IPS DF 6.9 (cell line): ENCODE data around the gene NUP85.
"Not testable (repeated sequence)": the region's sequence is repeated elsewhere in the genome, so short reads cannot be mapped to it uniquely, and the experiment has no call there.

Experiments used
- DNase-seq: peaks from one replicate; pipeline ENCODE4 v3.0.0-alpha.2; 2013; ENCODE audit warnings: low read depth, low spot score
- H3K27ac ChIP-seq: one replicate; pipeline ENCODE4 v1.5.1; 2013; ENCODE audit warnings: low read length, control low read depth
- H3K27me3 ChIP-seq: 2 replicates; pipeline ENCODE4 v1.6.1; 2013; ENCODE audit warnings: mild to moderate bottlenecking, low read length; ENCODE audit not compliant: control insufficient read depth, insufficient read depth
- H3K36me3 ChIP-seq: 2 replicates; pipeline ENCODE4 v1.6.1; 2013; ENCODE audit warnings: low read length; ENCODE audit not compliant: control insufficient read depth, insufficient read depth
- H3K4me1 ChIP-seq: 2 replicates; pipeline ENCODE4 v1.6.1; 2013; ENCODE audit warnings: low read length; ENCODE audit not compliant: control insufficient read depth, insufficient read depth
- H3K4me3 ChIP-seq: 2 replicates; pipeline ENCODE4 v1.5.1; 2013; ENCODE audit warnings: mild to moderate bottlenecking, low read length
- H3K9me3 ChIP-seq: 2 replicates; pipeline ENCODE4 v1.6.1; 2013; ENCODE audit warnings: low read length, inconsistent platforms; ENCODE audit not compliant: control insufficient read depth, insufficient read depth
- WGBS: extraction: QIAGEN DNeasy Blood & Tissue Kit; methylation state at CpG from one replicate; pipeline ENCODE4 v1.1.7; 2013; ENCODE audit warnings: mixed read lengths, missing lambda C conversion rate; ENCODE audit not compliant: insufficient read length, insufficient coverage; 5-methylcytosine and 5-hydroxymethylcytosine counted together

NUP85 gene

DNA sequence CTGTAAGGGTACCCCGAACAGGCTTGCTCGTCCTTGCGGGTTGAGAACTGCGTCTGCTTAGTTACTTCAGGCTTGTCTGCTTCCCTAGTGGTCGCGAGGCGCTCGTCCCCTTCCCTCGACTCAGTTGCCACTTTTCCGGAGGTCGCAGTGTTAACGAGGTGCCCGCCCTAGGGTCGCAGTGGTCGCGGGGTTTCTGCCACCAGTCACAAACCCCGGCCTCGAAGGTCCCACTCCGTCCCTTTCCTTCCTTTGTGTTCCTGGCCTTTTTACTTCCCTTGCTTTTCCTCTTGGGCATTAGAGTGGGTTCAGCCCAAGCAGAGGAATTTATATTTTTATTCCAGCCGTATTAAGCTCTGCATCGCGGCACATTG is 299 bp downstream of the NUP85 start:
- Histone ChIP-seq H3K4me1 (no peaks in the 10 kb centered on the region), H3K4me3 (peak overlapping the region; percentile 88), H3K27ac (no peak overlapping the region), H3K9me3 (no peaks in the 10 kb centered on the region), H3K27me3 (no peaks in the 10 kb centered on the region), H3K36me3 (peaks cover 7% of the 10 kb centered on the region; the same call in 1 of the 2 replicates)
- no CpG with 5 or more reads among the region's 22 CpGs for WGBS
- no peak for DNase-seq

DNA sequence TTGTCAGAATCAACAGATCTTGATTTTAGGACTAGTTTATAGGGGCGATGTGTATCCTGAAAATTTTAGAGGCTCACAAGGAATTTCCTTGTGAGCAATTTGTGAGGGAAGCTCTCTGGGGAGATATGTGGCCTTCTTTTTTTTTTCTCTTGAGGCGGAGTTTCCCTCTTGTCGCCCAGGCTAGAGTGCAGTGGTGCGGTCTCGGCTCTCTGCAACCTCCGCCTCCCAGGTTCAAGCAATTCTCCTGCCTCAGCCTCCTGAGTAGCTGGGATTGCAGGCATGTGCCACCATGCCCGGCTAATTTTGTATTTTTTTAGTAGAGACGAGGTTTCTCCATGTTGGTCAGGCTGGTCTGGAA is 1.6 kb downstream of the NUP85 start:
- not testable (repeated sequence) for H3K9me3 ChIP-seq, DNase-seq, H3K4me3 ChIP-seq, H3K27me3 ChIP-seq, H3K27ac ChIP-seq, H3K4me1 ChIP-seq
- H3K36me3 ChIP-seq: peaks cover 10% of the 10 kb centered on the region; the same call in 1 of the 2 replicates
- WGBS: no CpG with 5 or more reads among the region's 8 CpGs

DNA sequence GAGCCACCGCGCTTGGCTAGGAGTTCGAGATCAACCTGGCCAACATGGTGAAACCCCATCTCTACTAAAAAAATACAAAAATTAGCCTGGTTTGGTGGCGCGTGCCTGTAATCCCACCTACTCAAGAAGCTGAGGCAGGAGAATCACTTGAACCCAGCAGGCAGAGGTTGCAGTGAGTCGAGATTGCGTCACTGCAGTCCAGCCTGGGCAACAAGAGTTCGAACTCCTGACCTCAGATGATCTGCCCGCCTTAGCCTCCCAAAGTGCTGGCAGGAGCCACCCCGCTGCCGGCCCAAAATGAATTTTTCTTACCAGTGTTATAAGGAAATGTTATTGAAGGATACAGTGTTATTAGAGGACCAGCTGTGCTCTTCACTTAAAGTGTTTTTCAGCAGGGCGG is 2.3 kb downstream of the NUP85 start:
- DNase-seq: no peak
- no peaks in the 10 kb centered on the region for H3K4me1 ChIP-seq
- H3K4me3 ChIP-seq: no peak overlapping the region
- H3K9me3 ChIP-seq: no peaks in the 10 kb centered on the region
- H3K27ac ChIP-seq: no peak overlapping the region
- H3K27me3 ChIP-seq: no peaks in the 10 kb centered on the region
- peaks cover 10% of the 10 kb centered on the region; the same call in 1 of the 2 replicates for H3K36me3 ChIP-seq
- WGBS: no CpG with 5 or more reads among the region's 12 CpGs

DNA sequence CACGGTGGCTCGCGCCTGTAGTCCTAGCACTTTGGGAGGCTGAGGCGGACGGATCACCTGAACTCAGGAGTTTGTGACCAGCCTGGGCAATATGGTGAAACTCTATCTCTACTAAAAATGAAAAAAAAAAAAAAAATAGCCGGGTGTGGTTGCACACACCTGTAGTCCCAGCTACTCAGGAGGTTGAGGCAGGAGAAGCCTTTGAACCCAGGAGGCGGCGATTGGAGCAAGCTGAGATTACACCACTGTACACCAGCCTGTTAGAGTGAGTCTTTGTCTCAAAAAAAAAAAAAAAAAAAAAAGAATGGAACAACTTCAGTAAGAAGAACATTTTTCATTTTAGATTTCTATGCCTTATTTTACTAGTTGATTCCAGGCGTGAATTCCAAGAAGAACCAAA is 2.7 kb downstream of the NUP85 start:
- Histone ChIP-seq H3K27me3 (no peaks in the 10 kb centered on the region), H3K4me1 (no peaks in the 10 kb centered on the region), H3K36me3 (peaks cover 13% of the 10 kb centered on the region; the same call in 1 of the 2 replicates), H3K27ac (no peak overlapping the region), H3K9me3 (no peaks in the 10 kb centered on the region), H3K4me3 (no peak overlapping the region)
- WGBS: no CpG with 5 or more reads among the region's 9 CpGs
- no peak for DNase-seq

DNA sequence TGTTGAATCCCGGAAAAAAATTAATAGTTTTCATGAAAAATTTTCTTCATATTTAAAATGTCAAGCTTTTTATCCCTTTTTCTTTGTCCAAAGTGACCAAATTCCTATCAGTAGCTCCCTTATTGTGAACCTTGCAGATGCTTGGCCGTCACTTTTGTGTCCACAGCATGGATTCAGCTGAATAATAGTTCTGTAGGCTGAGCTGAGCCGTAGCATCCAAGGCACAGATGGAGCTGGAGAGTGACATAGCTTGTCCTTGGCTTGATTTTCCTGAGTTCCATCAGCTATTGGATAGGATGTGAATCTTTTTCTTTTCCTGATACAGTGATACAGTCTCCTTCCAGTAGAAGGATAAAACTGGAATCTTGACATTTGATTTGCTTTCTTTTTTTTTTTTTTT is 3.6 kb downstream of the NUP85 start:
- no peaks in the 10 kb centered on the region for H3K9me3 ChIP-seq
- H3K27me3 ChIP-seq: no peaks in the 10 kb centered on the region
- no peak for DNase-seq
- H3K27ac ChIP-seq: no peak overlapping the region
- H3K4me1 ChIP-seq: no peaks in the 10 kb centered on the region
- no peak overlapping the region for H3K4me3 ChIP-seq
- no CpG with 5 or more reads among the region's 3 CpGs for WGBS
- H3K36me3 ChIP-seq: peaks cover 19% of the 10 kb centered on the region; the same call in 1 of the 2 replicates

DNA sequence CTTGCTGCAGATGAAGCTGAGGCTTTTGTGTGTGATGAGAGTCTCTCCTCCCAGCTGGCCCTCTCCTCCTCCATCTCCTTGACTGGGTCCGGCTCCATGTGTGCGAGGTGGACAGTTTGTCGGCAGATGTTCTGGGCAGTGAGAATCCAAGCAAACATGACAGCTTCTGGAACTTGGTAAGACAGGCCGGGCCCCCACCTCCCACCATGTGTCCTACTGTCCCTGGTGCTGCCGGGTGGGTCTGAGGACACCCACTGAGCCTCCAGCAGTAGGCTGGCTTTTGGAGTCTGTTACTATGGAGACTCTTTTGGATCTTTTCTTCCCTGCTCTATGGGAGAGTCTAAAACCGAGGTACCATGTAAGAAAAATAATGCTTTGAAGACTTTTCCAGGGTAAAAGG is 12.7 kb downstream of the NUP85 start:
- Histone ChIP-seq H3K9me3 (no peaks in the 10 kb centered on the region), H3K27me3 (no peaks in the 10 kb centered on the region), H3K4me3 (no peak overlapping the region), H3K4me1 (no peaks in the 10 kb centered on the region), H3K27ac (no peak overlapping the region), H3K36me3 (peaks cover 30% of the 10 kb centered on the region; the same call in 1 of the 2 replicates)
- DNase-seq: no peak
- WGBS: no CpG with 5 or more reads among the region's 6 CpGs

DNA sequence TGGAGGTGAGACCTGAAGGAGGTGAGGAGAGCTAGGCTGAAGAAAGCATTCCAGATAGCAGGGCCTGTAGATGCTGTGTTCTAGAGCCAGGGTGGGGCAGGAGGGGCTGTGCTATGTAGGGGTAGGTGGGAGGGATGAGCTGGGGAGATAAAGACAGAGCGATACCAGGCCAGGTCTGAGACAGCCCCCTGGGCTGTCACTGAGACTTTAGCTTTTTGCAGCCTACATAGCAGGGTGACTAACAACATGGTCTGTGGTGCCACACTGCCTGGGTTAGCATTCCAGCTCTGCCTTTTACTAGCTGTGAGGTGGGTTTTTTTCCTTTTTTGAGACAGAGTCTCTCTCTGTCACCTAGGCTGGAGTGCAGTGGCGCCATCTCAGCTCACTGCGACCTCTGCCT is 14.3 kb downstream of the NUP85 start:
- no peaks in the 10 kb centered on the region for H3K9me3 ChIP-seq
- no peaks in the 10 kb centered on the region for H3K27me3 ChIP-seq
- H3K36me3 ChIP-seq: peaks cover 24% of the 10 kb centered on the region
- no peak overlapping the region for H3K27ac ChIP-seq
- no peak for DNase-seq
- H3K4me3 ChIP-seq: no peak overlapping the region
- no CpG with 5 or more reads among the region's 3 CpGs for WGBS
- no peaks in the 10 kb centered on the region for H3K4me1 ChIP-seq

DNA sequence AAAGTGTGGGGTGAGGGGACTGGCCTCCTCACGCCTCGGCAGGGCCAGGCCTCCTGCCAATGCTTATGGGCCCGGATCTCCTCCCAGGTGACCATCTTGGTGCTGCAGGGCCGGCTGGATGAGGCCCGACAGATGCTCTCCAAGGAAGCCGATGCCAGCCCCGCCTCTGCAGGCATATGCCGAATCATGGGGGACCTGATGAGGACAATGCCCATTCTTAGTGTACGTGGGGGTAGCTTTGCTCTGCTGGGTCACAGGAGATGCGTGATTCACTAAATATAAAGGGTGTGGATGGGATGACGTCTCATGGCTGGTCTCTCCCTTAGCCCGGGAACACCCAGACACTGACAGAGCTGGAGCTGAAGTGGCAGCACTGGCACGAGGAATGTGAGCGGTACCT is 19.5 kb downstream of the NUP85 start:
- Histone ChIP-seq H3K36me3 (peaks cover 29% of the 10 kb centered on the region), H3K4me3 (no peak overlapping the region), H3K27ac (no peak overlapping the region), H3K9me3 (no peaks in the 10 kb centered on the region), H3K4me1 (no peaks in the 10 kb centered on the region), H3K27me3 (no peaks in the 10 kb centered on the region)
- WGBS: no CpG with 5 or more reads among the region's 14 CpGs
- DNase-seq: no peak

DNA sequence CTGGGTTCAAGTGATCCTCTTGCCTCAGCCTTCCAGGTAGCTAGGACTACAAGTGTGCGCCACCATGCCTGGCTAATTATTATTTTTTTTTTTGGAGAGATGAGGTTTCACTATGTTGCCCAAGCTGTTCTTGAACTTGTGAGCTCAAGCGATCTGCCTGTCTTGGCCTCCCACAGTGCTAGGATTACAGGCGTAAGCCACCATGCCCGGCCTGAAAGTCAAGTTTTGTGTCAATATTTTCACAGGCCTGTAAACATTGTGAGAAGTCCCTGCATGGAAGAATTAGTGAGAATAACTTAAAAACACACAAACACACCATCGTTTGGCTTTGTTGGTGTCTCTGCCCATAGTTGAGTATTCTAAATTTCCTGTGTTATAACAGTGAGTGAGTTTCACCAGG is 22.2 kb downstream of the NUP85 start:
- WGBS: no CpG with 5 or more reads among the region's 5 CpGs
- Histone ChIP-seq H3K27ac (no peak overlapping the region), H3K4me1 (no peaks in the 10 kb centered on the region), H3K36me3 (peaks cover 36% of the 10 kb centered on the region), H3K27me3 (no peaks in the 10 kb centered on the region), H3K4me3 (no peak overlapping the region), H3K9me3 (no peaks in the 10 kb centered on the region)
- DNase-seq: no peak

DNA sequence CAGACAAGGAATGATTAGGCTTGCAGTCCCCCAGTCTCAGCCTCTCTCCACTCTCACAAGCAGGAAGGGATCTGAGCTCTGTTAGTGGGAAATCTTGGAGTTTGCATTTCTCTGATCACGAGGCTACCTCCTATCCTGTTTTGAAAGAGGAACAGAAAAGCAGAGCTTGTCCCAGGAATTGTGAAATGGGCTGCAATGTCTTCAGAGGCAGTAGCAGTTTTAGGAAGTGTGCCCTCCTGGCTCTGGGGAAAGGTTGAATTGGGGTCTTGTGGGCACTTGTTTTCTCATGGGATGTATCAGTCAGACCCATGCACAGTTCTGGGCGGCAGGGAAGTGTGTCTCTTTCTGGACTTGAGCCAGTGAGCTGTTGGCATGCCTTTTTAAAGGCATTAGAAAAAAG is 22.8 kb downstream of the NUP85 start:
- Histone ChIP-seq H3K4me1 (no peaks in the 10 kb centered on the region), H3K27me3 (no peaks in the 10 kb centered on the region), H3K36me3 (peaks cover 40% of the 10 kb centered on the region), H3K27ac (no peak overlapping the region), H3K9me3 (no peaks in the 10 kb centered on the region), H3K4me3 (no peak overlapping the region)
- no CpG with 5 or more reads among the region's 2 CpGs for WGBS
- no peak for DNase-seq

DNA sequence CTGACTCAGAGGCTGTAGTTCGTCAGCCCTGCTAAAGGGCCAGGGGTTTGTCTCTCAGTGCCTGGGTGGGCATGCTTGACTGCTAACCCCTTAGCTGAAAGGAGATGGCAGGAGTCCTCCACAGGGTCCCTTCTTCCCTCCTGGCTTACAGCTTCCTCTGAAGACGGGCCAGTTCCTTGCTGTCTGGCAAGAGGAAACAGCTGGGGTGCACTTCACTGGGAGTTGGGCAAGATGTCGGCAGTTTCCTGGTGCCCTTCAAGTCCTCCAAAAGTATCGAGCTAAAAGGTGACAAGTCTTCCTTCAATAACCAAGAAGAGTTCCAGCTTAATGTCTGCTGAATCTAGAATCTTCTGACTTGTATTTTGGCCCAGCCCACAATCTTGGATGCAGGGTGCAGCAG is 23.4 kb downstream of the NUP85 start:
- WGBS: no CpG with 5 or more reads among the region's 4 CpGs
- H3K27ac ChIP-seq: no peak overlapping the region

More for the DNA sequence above, 23.4 kb downstream of the NUP85 start:
- Histone ChIP-seq H3K9me3 (no peaks in the 10 kb centered on the region), H3K4me1 (no peaks in the 10 kb centered on the region), H3K4me3 (no peak overlapping the region), H3K36me3 (peaks cover 40% of the 10 kb centered on the region), H3K27me3 (no peaks in the 10 kb centered on the region)
- DNase-seq: no peak
